Astrocyte (in vitro differentiated cells and primary cell): ENCODE data around the gene HAPSTR1. TPM values are rescaled to one million over a fixed set of nuclear protein-coding genes. Genes with fewer than 3 reads are reported as not detected.

ENCODE experiments used
- DNase-seq: peaks from one replicate; pipeline ENCODE4 v3.0.0-alpha.2; 2010; ENCODE audit warnings: low read depth
- FAIRE-seq: peaks from 2 replicates; lab custom pipeline; 2011; peaks lifted over from hg19 to GRCh38; lab: Jason Lieb, UNC
- H2AFZ ChIP-seq: 2 replicates; pipeline ENCODE4 v1.6.0; 2012; ENCODE audit warnings: low read depth, low read length, inconsistent platforms
- H3K27ac ChIP-seq: 2 replicates; pipeline ENCODE4 v1.5.1; 2011; ENCODE audit warnings: low read depth, low read length, inconsistent platforms
- H3K27me3 ChIP-seq: 2 replicates; pipeline ENCODE4 v1.6.0; 2011; ENCODE audit warnings: low read length, inconsistent platforms; ENCODE audit not compliant: insufficient read depth
- H3K36me3 ChIP-seq: 2 replicates; pipeline ENCODE4 v1.5.1; 2011; ENCODE audit warnings: low read length, inconsistent platforms; ENCODE audit not compliant: insufficient read depth
- H3K4me1 ChIP-seq: 2 replicates; pipeline ENCODE4 v1.5.1; 2011; ENCODE audit warnings: low read length, inconsistent platforms; ENCODE audit not compliant: insufficient read depth
- H3K4me2 ChIP-seq: 2 replicates; pipeline ENCODE4 v1.6.0; 2012; ENCODE audit warnings: low read length, inconsistent platforms
- H3K4me3 ChIP-seq: 2 replicates; pipeline ENCODE4 v1.5.1; 2011; ENCODE audit warnings: low read depth, mild to moderate bottlenecking, low read length, inconsistent platforms; ENCODE audit not compliant: insufficient read depth
- H3K79me2 ChIP-seq: 2 replicates; pipeline ENCODE4 v1.6.0; 2012; ENCODE audit warnings: mild to moderate bottlenecking, low read length, inconsistent platforms; ENCODE audit not compliant: insufficient read depth
- H3K9ac ChIP-seq: 2 replicates; pipeline ENCODE4 v1.6.0; 2012; ENCODE audit warnings: mild to moderate bottlenecking, low read length, inconsistent platforms
- H3K9me3 ChIP-seq: 2 replicates; pipeline ENCODE4 v1.5.1; 2012; ENCODE audit warnings: low read depth, mild to moderate bottlenecking, low read length, inconsistent platforms; ENCODE audit not compliant: insufficient read depth
- H4K20me1 ChIP-seq: 2 replicates; pipeline ENCODE4 v1.6.0; 2012; ENCODE audit warnings: low read length, inconsistent platforms; ENCODE audit not compliant: insufficient read depth
- H3K27ac Mint-ChIP-seq: one replicate; pipeline ENCODE4 v1.8.0; 2021; ENCODE audit warnings: mild to moderate bottlenecking, mixed read lengths; ENCODE audit not compliant: unreplicated experiment
- H3K27me3 Mint-ChIP-seq: one replicate; pipeline ENCODE4 v1.8.0; 2021; ENCODE audit warnings: low read depth, mixed read lengths; ENCODE audit not compliant: unreplicated experiment
- H3K36me3 Mint-ChIP-seq: one replicate; pipeline ENCODE4 v1.8.0; 2021; ENCODE audit warnings: low read depth, mixed read lengths; ENCODE audit not compliant: unreplicated experiment
- H3K4me1 Mint-ChIP-seq: one replicate; pipeline ENCODE4 v1.8.0; 2021; ENCODE audit warnings: low read depth, mixed read lengths; ENCODE audit not compliant: unreplicated experiment
- H3K4me3 Mint-ChIP-seq: one replicate; pipeline ENCODE4 v1.8.0; 2021; ENCODE audit warnings: mild to moderate bottlenecking, moderate library complexity, mixed read lengths; ENCODE audit not compliant: unreplicated experiment
- H3K9me3 Mint-ChIP-seq: one replicate; pipeline ENCODE4 v1.8.0; 2021; ENCODE audit warnings: mild to moderate bottlenecking, mixed read lengths; ENCODE audit not compliant: unreplicated experiment
- CTCF ChIP-seq: IDR thresholded peaks from 2 replicates; pipeline ENCODE4 v1.5.1; 2011; ENCODE audit warnings: low read depth, mild to moderate bottlenecking, inconsistent platforms, low read length, moderate library complexity; ENCODE audit not compliant: insufficient read depth
- EZH2 ChIP-seq: IDR thresholded peaks from 2 replicates; pipeline ENCODE4 v1.6.1; 2012; ENCODE audit warnings: mild to moderate bottlenecking, low read length, inconsistent platforms; ENCODE audit not compliant: insufficient read depth
- total RNA-seq: library from RNA; stranded (reverse); gene quantifications from 2 replicates; pipeline ENCODE4 v1.2.1, GENCODE V29; 2021

Gene HAPSTR1
- total RNA-seq, 1 donor from 2014 or later = 99.5 TPM

- Histone ChIP-seq H3K27me3 (no peaks in the 10 kb centered on the region), H3K79me2 (peaks cover 77% of the 10 kb centered on the region), H3K9ac (peak overlapping the region; percentile 91), H3K27ac (no peak overlapping the region), H4K20me1 (peaks cover 68% of the 10 kb centered on the region), H3K9me3 (no peaks in the 10 kb centered on the region), H3K36me3 (peaks cover 13% of the 10 kb centered on the region), H2AFZ (no peak overlapping the region), H3K4me1 (peaks cover 34% of the 10 kb centered on the region), H3K4me2 (peak overlapping the region; percentile 94), H3K4me3 (peak overlapping the region; percentile 80)
- FAIRE-seq = no peak
- H3K4me1 Mint-ChIP-seq = peaks cover 32% of the 10 kb centered on the region
- no peaks in the 10 kb centered on the region for H3K9me3 Mint-ChIP-seq
- H3K27me3 Mint-ChIP-seq = no peaks in the 10 kb centered on the region
- peak overlapping the region; percentile 99 for H3K4me3 Mint-ChIP-seq
- no peak for DNase-seq
- H3K27ac Mint-ChIP-seq = peak overlapping the region; percentile 99
- TF ChIP-seq CTCF = no peak
- no peak for TF ChIP-seq EZH2
- H3K36me3 Mint-ChIP-seq = peaks cover 18% of the 10 kb centered on the region
These were observed 2.8 kb downstream of the HAPSTR1 start for GRCh38 chr16:9094011-9094846.

DNA sequence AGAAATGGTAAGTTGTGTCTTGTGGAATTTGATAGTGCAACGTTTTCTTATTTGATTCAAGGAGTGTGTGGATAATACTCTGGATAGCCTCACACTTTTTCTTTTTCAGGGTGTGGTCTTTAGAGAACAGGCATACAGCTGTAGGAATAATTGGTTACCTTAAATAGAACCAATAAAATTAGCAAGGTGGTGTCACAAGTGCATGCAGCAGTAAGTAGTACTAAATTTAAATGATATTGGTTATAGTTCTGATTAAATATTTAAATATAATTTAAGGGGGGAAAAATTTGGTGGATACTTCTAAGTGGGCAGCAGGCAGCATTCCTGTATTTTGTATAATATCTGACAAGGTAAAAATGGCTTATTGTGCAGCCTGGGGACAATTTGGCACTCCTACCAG, 3.7 kb downstream of the HAPSTR1 start:
- Mint-ChIP-seq H3K27me3 (no peaks in the 10 kb centered on the region), H3K4me1 (peaks cover 37% of the 10 kb centered on the region), H3K4me3 (peak overlapping the region; percentile 99), H3K9me3 (no peaks in the 10 kb centered on the region), H3K27ac (no peak overlapping the region), H3K36me3 (peaks cover 22% of the 10 kb centered on the region)
- H3K27ac ChIP-seq = no peak overlapping the region
- H3K27me3 ChIP-seq = no peaks in the 10 kb centered on the region
- H3K4me1 ChIP-seq = peaks cover 38% of the 10 kb centered on the region
- H4K20me1 ChIP-seq = peaks cover 77% of the 10 kb centered on the region
- TF ChIP-seq CTCF = no peak
- TF ChIP-seq EZH2 = no peak
- H2AFZ ChIP-seq = no peak overlapping the region
- peak overlapping the region; percentile 94 for H3K4me2 ChIP-seq
- peak overlapping the region; percentile 80 for H3K4me3 ChIP-seq
- H3K9ac ChIP-seq = peak overlapping the region; percentile 91
- H3K9me3 ChIP-seq = no peaks in the 10 kb centered on the region
- no peak for DNase-seq
- H3K36me3 ChIP-seq = peaks cover 22% of the 10 kb centered on the region
- no peak for FAIRE-seq
- peaks cover 87% of the 10 kb centered on the region for H3K79me2 ChIP-seq
